Large intestine (tissue), 3 donors: ENCODE data around the gene SLC25A29. TPM values are rescaled to one million over a fixed set of nuclear protein-coding genes. Genes with fewer than 3 reads are reported as not detected.
A peak's percentile ranks its signal among the peaks of the same experiment; 100 is the strongest.

Experiments used
- DNase-seq, 2 donors: peaks; one replicate each; pipeline versions ENCODE4 v3.0.0 to v3.0.0-alpha.2; 2013
- H3K27ac ChIP-seq: one replicate; pipeline ENCODE4 v1.5.1; 2013; ENCODE audit warnings: low read length
- H3K27me3 ChIP-seq: 2 replicates; pipeline ENCODE4 v1.6.1; 2013; ENCODE audit warnings: low read length; ENCODE audit not compliant: control insufficient read depth, insufficient read depth
- H3K36me3 ChIP-seq: 2 replicates; pipeline ENCODE4 v1.6.1; 2013; ENCODE audit warnings: low read length; ENCODE audit not compliant: control insufficient read depth, insufficient read depth
- H3K4me1 ChIP-seq: one replicate; pipeline ENCODE4 v1.6.1; 2013; ENCODE audit warnings: low read length; ENCODE audit not compliant: control insufficient read depth, insufficient read depth
- H3K4me3 ChIP-seq: one replicate; pipeline ENCODE4 v1.5.1; 2013; ENCODE audit warnings: low read length
- H3K9me3 ChIP-seq: one replicate; pipeline ENCODE4 v1.6.1; 2013; ENCODE audit warnings: mild to moderate bottlenecking, low read depth, low read length, moderate library complexity; ENCODE audit not compliant: control insufficient read depth
- WGBS: methylation state at CpG from one replicate; pipeline ENCODE4 v1.1.5; 2013; ENCODE audit warnings: low lambda C conversion rate; ENCODE audit not compliant: insufficient coverage; 5-methylcytosine and 5-hydroxymethylcytosine counted together
- polyA plus RNA-seq: library from polyadenylated mRNA; unstranded; fragments of 120-200 nt; gene quantifications from one replicate; pipeline ENCODE4 v1.2.1, GENCODE V29; 2013

SLC25A29 gene
- polyA plus RNA-seq, 1 donor, result 37.5 TPM

- peaks cover 6% of the 10 kb centered on the region for H3K4me1 ChIP-seq
These were observed 25.9 kb upstream of the SLC25A29 start for GRCh38 chr14:100332071-100332639.

GRCh38 chr14:100330388-100330931, 24.2 kb upstream of the SLC25A29 start:
- no CpG with 5 or more reads among the region's 13 CpGs for WGBS
- no peak for DNase-seq
- Histone ChIP-seq H3K36me3 (peaks cover 18% of the 10 kb centered on the region), H3K27me3 (no peaks in the 10 kb centered on the region), H3K27ac (no peak overlapping the region), H3K4me3 (no peak overlapping the region), H3K9me3 (peaks cover 4% of the 10 kb centered on the region), H3K4me1 (peaks cover 10% of the 10 kb centered on the region)

More at GRCh38 chr14:100332071-100332639, 25.9 kb upstream of the SLC25A29 start:
- Histone ChIP-seq H3K36me3 (peaks cover 28% of the 10 kb centered on the region), H3K27me3 (no peaks in the 10 kb centered on the region), H3K9me3 (peaks cover 4% of the 10 kb centered on the region), H3K4me3 (no peak overlapping the region), H3K27ac (no peak overlapping the region)
- no peak for DNase-seq
- no CpG with 5 or more reads among the region's 11 CpGs for WGBS

DNA sequence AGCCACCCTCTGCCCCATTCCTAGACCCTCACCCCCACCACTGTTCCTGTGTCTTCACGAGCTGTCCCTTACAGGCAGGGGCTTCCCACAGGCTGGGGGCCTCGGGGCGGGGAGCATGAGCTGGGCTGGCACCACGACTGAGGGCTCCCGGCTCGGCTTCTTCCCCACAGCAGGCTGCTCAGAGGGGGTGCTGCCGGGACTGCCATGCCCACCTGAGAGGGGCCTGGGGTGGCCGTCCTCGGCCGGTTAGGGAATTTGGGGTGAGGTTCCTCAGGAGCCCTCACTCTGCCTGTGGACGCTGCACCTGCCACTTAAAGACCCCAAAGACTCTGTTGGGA, 23.7 kb upstream of the SLC25A29 start:
- Histone ChIP-seq H3K4me3 (no peak overlapping the region), H3K9me3 (peaks cover 4% of the 10 kb centered on the region), H3K27me3 (no peaks in the 10 kb centered on the region), H3K36me3 (peaks cover 16% of the 10 kb centered on the region), H3K4me1 (peaks cover 15% of the 10 kb centered on the region), H3K27ac (no peak overlapping the region)
- no CpG with 5 or more reads among the region's 11 CpGs for WGBS
- DNase-seq, result no peak

GRCh38 chr14:100329233-100330006, 23.2 kb upstream of the SLC25A29 start:
- Histone ChIP-seq H3K27ac (peak overlapping the region; percentile 42), H3K9me3 (peaks cover 4% of the 10 kb centered on the region), H3K27me3 (no peaks in the 10 kb centered on the region), H3K4me1 (peaks cover 17% of the 10 kb centered on the region), H3K36me3 (peaks cover 10% of the 10 kb centered on the region), H3K4me3 (peak overlapping the region; percentile 45)
- DNase-seq, result no peak
- no CpG with 5 or more reads among the region's 36 CpGs for WGBS

- H3K27ac ChIP-seq, result peak overlapping the region; percentile 42
- WGBS, result no CpG with 5 or more reads among the region's 32 CpGs
- peak; percentile 76 to 89 for DNase-seq
- H3K9me3 ChIP-seq, result peaks cover 4% of the 10 kb centered on the region
- peak overlapping the region; percentile 45 for H3K4me3 ChIP-seq
- H3K27me3 ChIP-seq, result no peaks in the 10 kb centered on the region
- H3K4me1 ChIP-seq, result peaks cover 17% of the 10 kb centered on the region
- peaks cover 4% of the 10 kb centered on the region for H3K36me3 ChIP-seq
These were observed 22.4 kb upstream of the SLC25A29 start for GRCh38 chr14:100328495-100329163.

DNA sequence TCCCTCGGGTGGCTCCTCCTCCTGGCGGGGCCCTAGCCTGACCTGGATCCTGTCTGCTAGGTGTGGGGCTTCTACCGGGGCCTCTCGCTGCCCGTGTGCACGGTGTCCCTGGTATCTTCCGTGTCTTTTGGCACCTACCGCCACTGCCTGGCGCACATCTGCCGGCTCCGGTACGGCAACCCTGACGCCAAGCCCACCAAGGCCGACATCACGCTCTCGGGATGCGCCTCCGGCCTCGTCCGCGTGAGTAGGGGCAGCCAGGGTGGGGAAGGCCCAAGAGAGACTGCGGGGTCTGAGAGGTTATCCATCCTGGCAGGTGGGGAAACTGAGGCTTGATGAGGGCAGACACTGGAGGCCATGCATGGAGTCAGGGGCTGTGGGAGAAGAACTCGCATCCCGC, 20.9 kb upstream of the SLC25A29 start:
- WGBS, result no CpG with 5 or more reads among the region's 24 CpGs
- Histone ChIP-seq H3K27ac (no peak overlapping the region), H3K4me1 (peaks cover 17% of the 10 kb centered on the region)

DNA sequence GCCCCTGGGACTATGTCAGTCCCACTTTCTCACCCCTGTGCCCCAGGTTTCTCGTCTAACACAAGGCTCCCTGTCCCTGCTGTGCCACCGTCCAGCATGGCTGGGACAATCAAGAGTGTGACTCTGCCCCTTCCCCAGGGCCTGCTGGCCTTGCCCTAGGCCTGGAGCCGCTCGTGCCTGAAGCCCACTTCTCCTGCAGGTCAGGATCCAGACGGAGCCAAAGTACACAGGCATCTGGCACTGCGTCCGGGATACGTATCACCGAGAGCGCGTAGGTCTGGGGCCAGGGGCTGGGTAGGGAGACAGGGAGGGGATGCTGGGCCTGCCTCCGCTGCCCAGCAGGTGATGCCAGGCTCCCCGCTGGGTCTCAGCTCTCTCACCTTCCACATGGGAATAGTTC, 19.7 kb upstream of the SLC25A29 start:
- peaks cover 17% of the 10 kb centered on the region for H3K4me1 ChIP-seq
- H3K36me3 ChIP-seq, result no peaks in the 10 kb centered on the region
- peaks cover 4% of the 10 kb centered on the region for H3K9me3 ChIP-seq
- DNase-seq, result no peak
- WGBS, result no CpG with 5 or more reads among the region's 13 CpGs
- no peaks in the 10 kb centered on the region for H3K27me3 ChIP-seq
- no peak overlapping the region for H3K4me3 ChIP-seq
- no peak overlapping the region for H3K27ac ChIP-seq

More for the DNA sequence above, 20.9 kb upstream of the SLC25A29 start:
- no peak overlapping the region for H3K4me3 ChIP-seq
- H3K9me3 ChIP-seq, result peaks cover 4% of the 10 kb centered on the region
- no peaks in the 10 kb centered on the region for H3K36me3 ChIP-seq
- H3K27me3 ChIP-seq, result no peaks in the 10 kb centered on the region
- DNase-seq, result no peak

- H3K4me1 ChIP-seq, result peaks cover 17% of the 10 kb centered on the region
- peak; percentile 76 to 86 for DNase-seq
- no CpG with 5 or more reads among the region's 17 CpGs for WGBS
- no peak overlapping the region for H3K4me3 ChIP-seq
- no peaks in the 10 kb centered on the region for H3K27me3 ChIP-seq
- no peak overlapping the region for H3K27ac ChIP-seq
- H3K9me3 ChIP-seq, result peaks cover 4% of the 10 kb centered on the region
- H3K36me3 ChIP-seq, result no peaks in the 10 kb centered on the region
These were observed 19.0 kb upstream of the SLC25A29 start for GRCh38 chr14:100325231-100325632.

GRCh38 chr14:100323942-100324307, 17.7 kb upstream of the SLC25A29 start:
- Histone ChIP-seq H3K4me1 (peaks cover 17% of the 10 kb centered on the region), H3K36me3 (no peaks in the 10 kb centered on the region), H3K27me3 (no peaks in the 10 kb centered on the region), H3K4me3 (no peak overlapping the region), H3K27ac (no peak overlapping the region), H3K9me3 (peaks cover 4% of the 10 kb centered on the region)
- no CpG with 5 or more reads among the region's 8 CpGs for WGBS
- no peak for DNase-seq

- WGBS, result no CpG with 5 or more reads among the region's 16 CpGs
- no peak for DNase-seq
- H3K4me3 ChIP-seq, result no peak within 1 kb of the TSS
These were observed 17.1 kb upstream of the SLC25A29 start, which contains the start of gene SLC25A47 for GRCh38 chr14:100323121-100323941. Gene SLC25A47 (plus strand): TSS chr14:100323339. CDS start chr14:100323415, 76 bp downstream.

More at GRCh38 chr14:100323121-100323941, 17.1 kb upstream of the SLC25A29 start, which contains the start of gene SLC25A47:
- H3K36me3 ChIP-seq, result no peaks in the 10 kb centered on the region
- peaks cover 15% of the 10 kb centered on the region for H3K4me1 ChIP-seq
- no peak within 1 kb of the TSS for H3K27ac ChIP-seq
- no peaks in the 10 kb centered on the region for H3K27me3 ChIP-seq
- peaks cover 1% of the 10 kb centered on the region for H3K9me3 ChIP-seq
